IPS-20b (cell line): Measurements from ENCODE around the gene FSTL4.

Source experiments
- H3K27ac ChIP-seq: one replicate; pipeline ENCODE4 v1.5.1; 2013; ENCODE audit warnings: low read length
- H3K27me3 ChIP-seq: 2 replicates; pipeline ENCODE4 v1.6.1; 2013; ENCODE audit warnings: mild to moderate bottlenecking, low read length, inconsistent platforms; ENCODE audit not compliant: insufficient read depth
- H3K36me3 ChIP-seq: 2 replicates; pipeline ENCODE4 v1.6.1; 2013; ENCODE audit warnings: low read depth, mild to moderate bottlenecking, inconsistent platforms, low read length, moderate library complexity; ENCODE audit not compliant: insufficient read depth
- H3K4me1 ChIP-seq: 2 replicates; pipeline ENCODE4 v1.6.1; 2013; ENCODE audit warnings: mild to moderate bottlenecking, control low read depth, inconsistent platforms, low read length, moderate library complexity; ENCODE audit not compliant: insufficient read depth
- H3K4me3 ChIP-seq: 2 replicates; pipeline ENCODE4 v1.5.1; 2013; ENCODE audit warnings: mild to moderate bottlenecking, low read length, inconsistent platforms
- H3K9ac ChIP-seq: 2 replicates; pipeline ENCODE4 v1.6.1; 2013; ENCODE audit warnings: low read depth, mild to moderate bottlenecking, inconsistent platforms, low read length, moderate library complexity
- H3K9me3 ChIP-seq: 2 replicates; pipeline ENCODE4 v1.6.1; 2013; ENCODE audit warnings: mild to moderate bottlenecking, low read depth, low read length, inconsistent platforms; ENCODE audit not compliant: insufficient read depth

Gene FSTL4

DNA sequence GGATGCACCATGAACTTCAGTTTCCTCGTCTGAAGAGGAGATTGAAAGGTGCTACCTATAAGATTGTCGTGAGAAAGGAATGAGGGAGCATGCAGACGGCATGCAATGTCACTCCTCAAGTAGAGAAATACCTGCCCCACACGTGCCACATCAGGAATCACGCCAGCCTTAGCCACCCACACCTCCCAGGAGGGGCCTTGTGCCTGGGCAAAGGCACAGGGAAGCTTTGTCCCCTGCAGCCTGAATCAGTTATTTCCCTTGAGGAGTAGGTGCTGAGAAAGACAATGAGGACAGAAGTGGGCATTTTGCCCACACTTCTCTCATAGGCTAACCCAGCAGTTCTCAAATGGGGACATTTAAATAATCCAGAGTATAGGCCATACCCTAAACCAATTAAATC lies 31.0 kb downstream of the FSTL4 start:
- Histone ChIP-seq H3K4me3 (no peak overlapping the region), H3K9me3 (no peaks in the 10 kb centered on the region), H3K9ac (no peak overlapping the region), H3K4me1 (peaks cover 5% of the 10 kb centered on the region; the same call in 1 of the 2 replicates), H3K27ac (no peak overlapping the region), H3K36me3 (no peaks in the 10 kb centered on the region), H3K27me3 (peaks cover 32% of the 10 kb centered on the region)

DNA sequence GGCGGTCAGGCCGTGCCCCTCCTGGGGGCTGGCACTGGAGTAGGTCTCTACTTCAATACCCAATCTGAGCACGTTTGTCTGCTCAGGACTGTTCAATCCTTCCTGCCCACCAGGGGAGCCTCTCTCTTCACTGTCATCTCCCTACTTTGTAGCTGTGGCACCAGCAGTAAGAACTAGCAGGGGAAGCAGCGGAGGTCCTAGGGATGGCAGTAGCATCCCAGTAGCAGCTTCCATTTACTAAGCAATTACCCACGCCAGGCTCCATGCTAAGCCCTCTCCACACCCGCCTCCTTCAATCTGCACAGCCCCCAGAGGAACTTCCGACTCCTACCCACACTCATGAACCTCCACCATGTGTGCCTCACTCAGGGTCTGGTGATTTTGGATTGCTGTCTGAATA lies 31.7 kb downstream of the FSTL4 start:
- H3K36me3 ChIP-seq = no peaks in the 10 kb centered on the region
- H3K27me3 ChIP-seq = peaks cover 32% of the 10 kb centered on the region
- no peaks in the 10 kb centered on the region for H3K9me3 ChIP-seq
- no peak overlapping the region for H3K27ac ChIP-seq
- no peak overlapping the region for H3K4me3 ChIP-seq
- no peak overlapping the region for H3K9ac ChIP-seq
- peaks cover 5% of the 10 kb centered on the region; the same call in 1 of the 2 replicates for H3K4me1 ChIP-seq

DNA sequence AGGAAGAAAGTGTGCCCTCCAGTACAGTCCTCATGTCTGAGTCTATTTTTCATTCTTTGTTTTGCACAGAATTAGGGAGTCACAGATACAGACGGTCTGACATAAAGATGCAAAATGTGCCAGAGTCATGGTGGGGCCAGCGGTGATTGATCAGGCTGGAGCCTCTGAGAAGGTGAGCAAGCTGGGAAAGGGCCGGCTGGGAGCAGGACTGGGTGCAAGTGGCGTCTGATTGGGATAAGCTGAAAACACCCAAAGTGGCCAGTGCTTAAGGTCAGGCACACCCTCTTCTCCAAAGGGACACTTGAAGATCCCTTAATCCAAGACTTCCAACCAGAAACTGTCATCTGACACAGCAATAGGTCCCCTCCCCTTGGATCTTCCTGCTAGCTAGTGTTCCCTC lies 32.6 kb downstream of the FSTL4 start:
- Histone ChIP-seq H3K27me3 (peaks cover 32% of the 10 kb centered on the region), H3K36me3 (no peaks in the 10 kb centered on the region), H3K4me3 (no peak overlapping the region), H3K9ac (no peak overlapping the region), H3K4me1 (peaks cover 5% of the 10 kb centered on the region; the same call in 1 of the 2 replicates), H3K27ac (no peak overlapping the region), H3K9me3 (no peaks in the 10 kb centered on the region)

DNA sequence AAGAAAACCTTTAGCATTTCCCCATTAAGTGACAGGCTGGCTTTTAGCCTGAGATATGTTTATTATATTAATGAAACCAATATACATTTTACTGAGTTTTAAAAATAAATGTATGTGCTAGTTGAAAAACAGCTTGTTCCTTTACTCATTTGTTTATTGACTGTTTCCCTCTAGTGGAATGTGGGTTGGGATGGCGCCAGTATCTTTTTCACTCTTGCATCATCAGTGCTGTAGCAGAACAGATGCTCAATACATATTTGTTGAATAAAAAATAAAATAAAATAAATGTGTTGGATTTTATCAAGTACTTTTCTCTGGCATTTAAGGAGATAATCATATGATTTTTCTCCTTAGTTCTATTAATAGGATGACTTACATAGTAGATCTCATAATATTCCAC lies 43.0 kb downstream of the FSTL4 start:
- Histone ChIP-seq H3K36me3 (no peaks in the 10 kb centered on the region), H3K4me3 (no peak overlapping the region), H3K9me3 (no peaks in the 10 kb centered on the region), H3K4me1 (no peaks in the 10 kb centered on the region), H3K27ac (no peak overlapping the region), H3K27me3 (no peaks in the 10 kb centered on the region; the same call in 1 of the 2 replicates), H3K9ac (no peak overlapping the region)

DNA sequence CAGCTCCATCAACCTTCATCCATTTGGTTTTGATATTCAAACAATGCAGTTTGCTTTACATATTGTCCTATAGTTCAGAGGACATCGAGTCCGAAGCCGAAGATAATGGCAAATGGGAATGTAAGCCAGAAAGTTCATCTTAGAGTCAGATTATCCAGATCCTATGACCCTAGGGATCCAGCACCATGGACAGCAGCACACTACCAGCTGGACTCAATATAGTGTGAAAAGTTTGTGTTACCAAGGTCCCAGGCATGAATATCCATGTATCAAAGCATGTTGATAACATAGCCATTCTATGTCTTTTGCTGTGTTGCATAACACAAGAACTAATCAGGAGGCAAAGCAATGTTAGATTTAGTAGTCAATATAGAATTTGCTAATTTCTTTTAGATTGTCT lies 46.3 kb downstream of the FSTL4 start:
- H3K4me1 ChIP-seq = no peaks in the 10 kb centered on the region
- no peak overlapping the region for H3K4me3 ChIP-seq
- H3K9me3 ChIP-seq = no peaks in the 10 kb centered on the region
- H3K9ac ChIP-seq = no peak overlapping the region
- no peaks in the 10 kb centered on the region for H3K36me3 ChIP-seq
- no peak overlapping the region for H3K27ac ChIP-seq
- peaks cover 9% of the 10 kb centered on the region; the same call in 1 of the 2 replicates for H3K27me3 ChIP-seq

DNA sequence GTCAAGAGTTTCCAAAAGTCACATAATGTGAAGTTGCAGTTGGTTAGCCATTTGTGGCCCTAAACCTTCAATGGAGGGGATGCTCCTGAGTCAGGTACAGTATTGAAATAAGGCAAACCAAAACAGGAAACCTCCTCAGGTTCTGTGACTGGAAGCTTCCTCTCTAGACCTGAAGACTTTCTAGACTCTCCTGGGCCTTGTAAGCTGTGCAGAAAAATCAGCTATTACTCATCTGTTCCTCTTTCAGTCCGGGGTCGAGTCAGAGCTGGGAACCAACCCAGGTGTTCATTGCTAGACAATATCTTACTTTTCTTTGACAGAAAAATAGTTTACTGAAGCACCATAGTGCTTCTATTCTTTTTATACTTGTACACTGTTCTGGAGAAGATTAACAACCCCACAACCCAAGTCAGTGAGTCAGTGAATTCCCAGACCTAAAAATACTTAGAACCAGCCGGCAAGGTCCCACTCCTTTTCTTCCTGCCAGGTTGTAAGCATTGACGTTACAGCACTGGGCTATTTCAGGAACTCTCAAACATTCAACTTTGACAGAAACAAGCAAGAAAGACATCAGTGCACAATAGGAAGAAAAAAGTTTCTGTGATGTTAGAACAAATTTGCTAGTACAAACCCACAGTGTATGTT lies 47.3 kb downstream of the FSTL4 start:
- H3K4me3 ChIP-seq = no peak overlapping the region
- no peaks in the 10 kb centered on the region for H3K9me3 ChIP-seq
- H3K27me3 ChIP-seq = peaks cover 9% of the 10 kb centered on the region; the same call in 1 of the 2 replicates
- no peak overlapping the region for H3K9ac ChIP-seq
- H3K4me1 ChIP-seq = no peaks in the 10 kb centered on the region
- H3K36me3 ChIP-seq = no peaks in the 10 kb centered on the region
- no peak overlapping the region for H3K27ac ChIP-seq

DNA sequence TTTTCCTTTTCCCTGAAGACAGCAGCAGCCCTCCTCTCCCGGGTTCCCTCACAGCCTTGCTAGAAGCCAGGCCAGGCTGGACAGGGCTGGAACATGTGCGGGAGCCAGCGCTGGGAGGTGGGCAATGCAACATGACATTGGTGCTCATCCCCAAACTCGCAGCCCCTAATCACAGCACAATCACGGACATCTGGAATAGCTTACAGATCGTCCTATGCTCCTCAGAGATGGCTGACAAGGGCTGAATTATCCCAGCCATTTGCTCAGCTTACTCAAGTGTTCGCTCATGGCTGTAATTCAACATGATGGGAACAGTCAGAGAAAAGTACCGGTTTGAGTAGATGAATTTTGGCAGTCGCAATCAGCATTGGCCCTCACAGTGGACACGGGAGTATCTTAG lies 49.8 kb downstream of the FSTL4 start:
- Histone ChIP-seq H3K4me3 (no peak overlapping the region), H3K36me3 (no peaks in the 10 kb centered on the region), H3K9ac (no peak overlapping the region), H3K27me3 (peaks cover 9% of the 10 kb centered on the region; the same call in 1 of the 2 replicates), H3K4me1 (no peaks in the 10 kb centered on the region), H3K27ac (no peak overlapping the region), H3K9me3 (no peaks in the 10 kb centered on the region)

DNA sequence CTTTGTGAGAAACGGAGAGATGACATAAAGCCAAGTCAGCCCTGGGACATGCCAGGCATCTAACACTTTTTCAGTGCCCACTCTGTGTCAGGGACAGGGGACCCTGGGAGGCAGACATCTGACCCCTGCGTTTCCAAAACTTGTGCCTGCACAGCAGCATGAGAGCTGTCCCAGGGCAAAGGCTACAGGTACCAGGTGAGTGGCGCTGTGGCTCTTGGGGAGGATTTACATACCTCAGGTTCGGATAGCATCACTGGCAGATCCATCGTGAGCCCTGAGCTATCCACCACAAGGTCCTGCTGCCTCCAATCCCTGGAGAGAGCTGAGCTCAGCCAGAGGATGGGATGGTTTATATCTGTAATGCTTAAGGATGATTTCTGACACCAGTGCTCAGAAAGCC lies 52.4 kb downstream of the FSTL4 start:
- Histone ChIP-seq H3K9me3 (no peaks in the 10 kb centered on the region), H3K36me3 (no peaks in the 10 kb centered on the region), H3K4me1 (peaks cover 10% of the 10 kb centered on the region), H3K27ac (no peak overlapping the region), H3K9ac (no peak overlapping the region), H3K4me3 (no peak overlapping the region), H3K27me3 (peaks cover 9% of the 10 kb centered on the region; the same call in 1 of the 2 replicates)

DNA sequence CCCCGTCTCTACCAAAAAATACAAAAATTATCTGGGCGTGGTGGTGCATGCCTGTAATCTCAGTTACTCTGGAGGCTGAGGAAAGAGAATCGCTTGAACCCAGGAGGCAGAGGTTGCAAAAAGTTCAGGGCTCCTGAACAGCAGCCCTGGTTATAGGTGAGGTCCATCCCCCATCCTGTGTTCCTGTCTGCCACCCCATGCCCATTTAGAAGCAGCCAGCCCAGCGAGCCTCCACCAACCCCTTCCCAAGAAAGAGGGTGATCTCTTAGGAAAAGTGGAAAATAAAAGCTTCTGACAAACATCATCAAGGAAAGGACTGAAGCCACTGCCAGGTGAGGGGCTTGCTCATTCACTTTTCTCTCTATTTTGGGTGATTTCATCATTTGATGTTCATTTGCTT lies 55.8 kb downstream of the FSTL4 start:
- Histone ChIP-seq H3K9me3 (no peaks in the 10 kb centered on the region), H3K27ac (no peak overlapping the region), H3K27me3 (no peaks in the 10 kb centered on the region), H3K36me3 (no peaks in the 10 kb centered on the region), H3K4me3 (no peak overlapping the region), H3K9ac (no peak overlapping the region), H3K4me1 (peaks cover 10% of the 10 kb centered on the region)

DNA sequence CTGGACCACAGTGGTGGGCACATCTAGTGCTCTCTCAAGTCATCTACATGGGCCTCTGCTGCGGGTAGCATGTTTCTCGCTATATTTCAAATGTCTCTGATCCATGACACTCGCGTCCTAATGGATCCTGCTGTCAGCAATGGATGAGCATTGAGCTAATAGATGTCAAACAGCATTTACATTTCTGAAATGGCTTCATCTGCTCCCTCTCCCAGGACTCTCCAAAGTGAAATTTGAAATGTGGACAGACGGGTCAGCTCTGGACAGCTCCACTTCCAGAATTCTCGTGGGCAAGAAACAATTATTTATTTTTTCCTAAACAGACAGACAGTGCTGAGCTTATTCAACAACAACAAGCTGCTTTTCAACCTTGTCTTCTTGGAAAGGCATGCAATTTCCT lies 58.1 kb downstream of the FSTL4 start:
- no peaks in the 10 kb centered on the region for H3K9me3 ChIP-seq

DNA sequence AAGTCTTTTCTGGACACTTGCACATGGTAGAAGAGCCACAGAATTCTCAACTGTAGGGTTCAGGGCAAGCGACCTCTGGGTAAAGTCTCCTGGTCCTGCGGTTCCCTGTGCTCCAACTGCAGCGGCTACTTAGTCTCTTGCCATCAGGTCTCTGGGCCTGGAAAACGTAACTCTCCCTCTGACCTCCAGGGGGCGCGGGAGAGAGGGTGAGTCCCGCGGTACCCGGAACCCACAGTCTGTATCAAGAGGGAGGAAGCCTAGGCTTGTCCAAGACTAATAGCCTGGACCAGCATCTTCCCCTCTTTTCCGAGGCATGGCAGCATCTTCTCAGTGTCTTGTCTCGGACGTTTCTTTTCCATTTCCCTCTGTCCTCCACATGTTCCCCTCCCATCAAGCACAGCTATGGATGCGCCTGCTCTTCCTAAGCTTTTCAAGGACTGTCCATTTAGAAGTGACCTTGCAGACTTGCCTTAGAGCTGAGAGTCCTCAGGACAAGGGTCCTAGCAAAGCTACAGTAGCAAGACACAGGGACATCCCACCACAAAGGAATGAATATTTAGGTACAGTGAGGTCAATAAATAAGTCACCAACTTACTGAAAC lies 59.3 kb downstream of the FSTL4 start:
- H3K36me3 ChIP-seq = no peaks in the 10 kb centered on the region
- H3K9ac ChIP-seq = no peak overlapping the region
- H3K4me3 ChIP-seq = no peak overlapping the region
- peaks cover 10% of the 10 kb centered on the region for H3K4me1 ChIP-seq
- H3K9me3 ChIP-seq = no peaks in the 10 kb centered on the region
- no peak overlapping the region for H3K27ac ChIP-seq
- no peaks in the 10 kb centered on the region for H3K27me3 ChIP-seq

More for the DNA sequence above, 58.1 kb downstream of the FSTL4 start:
- peaks cover 10% of the 10 kb centered on the region for H3K4me1 ChIP-seq
- no peak overlapping the region for H3K27ac ChIP-seq
- H3K9ac ChIP-seq = no peak overlapping the region
- H3K27me3 ChIP-seq = no peaks in the 10 kb centered on the region
- H3K36me3 ChIP-seq = no peaks in the 10 kb centered on the region
- H3K4me3 ChIP-seq = no peak overlapping the region

DNA sequence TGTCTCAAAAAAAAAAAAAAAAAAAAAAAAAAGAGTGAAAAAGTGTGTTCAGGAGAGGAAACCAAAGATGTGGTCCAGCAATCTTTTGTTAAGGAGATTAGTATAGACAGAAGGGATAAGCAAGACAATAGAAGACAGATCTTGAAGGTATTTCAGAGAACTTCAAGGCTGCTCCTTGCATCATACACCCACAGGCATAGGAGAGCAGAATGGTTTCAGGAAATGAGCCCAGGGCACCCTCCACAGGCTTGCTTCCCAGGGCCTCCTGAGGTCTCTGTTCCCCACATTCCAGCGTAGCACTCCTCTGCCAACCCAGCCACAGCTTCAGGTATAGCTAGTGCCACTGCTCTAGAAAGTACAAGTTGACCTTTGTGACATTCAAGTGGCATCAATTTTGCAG lies 65.8 kb downstream of the FSTL4 start:
- Histone ChIP-seq H3K4me3 (no peak overlapping the region), H3K9me3 (no peaks in the 10 kb centered on the region), H3K36me3 (no peaks in the 10 kb centered on the region), H3K9ac (no peak overlapping the region), H3K4me1 (no peaks in the 10 kb centered on the region), H3K27me3 (no peaks in the 10 kb centered on the region), H3K27ac (no peak overlapping the region)
